Kidney epithelial cell (primary cell): Measurements from ENCODE around the gene KEAP1. TPM values are rescaled to one million over a fixed set of nuclear protein-coding genes. Genes with fewer than 3 reads are reported as not detected.

Experiments used
- DNase-seq: peaks from one replicate; pipeline ENCODE4 v3.0.0-alpha.2; 2010; ENCODE audit warnings: low read depth
- H3K27me3 ChIP-seq: 2 replicates; pipeline ENCODE4 v1.6.0; 2011; ENCODE audit warnings: low read length; ENCODE audit not compliant: control insufficient read depth, insufficient read depth
- H3K36me3 ChIP-seq: 2 replicates; pipeline ENCODE4 v1.5.1; 2011; ENCODE audit warnings: low read length; ENCODE audit not compliant: control insufficient read depth, insufficient read depth
- H3K4me3 ChIP-seq: 2 replicates; pipeline ENCODE4 v1.5.1; 2011; ENCODE audit warnings: low read depth, mild to moderate bottlenecking, control low read depth, low read length
- total RNA-seq: library from RNA; depleted of rRNA; stranded (reverse); fragments of >200 nt; gene quantifications from 2 replicates; pipeline ENCODE4 v1.2.3, GENCODE V29; 2015
- TF ChIP-seq, protein P1 (sequence below): IDR thresholded peaks from 2 replicates; pipeline ENCODE4 v1.5.1; 2011; ENCODE audit warnings: mild to moderate bottlenecking, moderate library complexity, low read length, control low read depth, inconsistent platforms; ENCODE audit not compliant: insufficient read depth, poor library complexity, severe bottlenecking

Gene KEAP1
- total RNA-seq, 1 donor from 2014 or later: 49.2 TPM

DNA sequence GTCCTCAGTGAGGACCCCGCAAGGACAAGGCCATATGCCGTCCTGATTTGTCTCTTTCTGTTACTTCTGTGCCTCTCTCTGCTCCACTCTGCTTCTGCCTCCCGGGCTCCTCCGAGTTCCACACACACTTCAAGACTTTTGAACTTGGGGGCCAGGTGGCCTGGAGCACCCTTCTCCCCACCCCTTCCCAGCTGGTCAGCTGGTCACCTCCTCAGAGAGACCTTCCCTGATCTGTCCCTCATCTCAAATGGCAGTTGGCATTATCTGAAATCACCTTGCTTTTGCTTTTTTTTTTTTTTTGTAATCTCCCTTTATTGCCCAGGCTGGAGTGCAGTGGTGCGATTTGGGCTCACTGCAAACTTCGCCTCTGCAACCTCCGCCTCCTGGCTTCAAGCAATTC, 16.3 kb upstream of the KEAP1 start:
- no peak for DNase-seq
- TF ChIP-seq, protein P1, sequence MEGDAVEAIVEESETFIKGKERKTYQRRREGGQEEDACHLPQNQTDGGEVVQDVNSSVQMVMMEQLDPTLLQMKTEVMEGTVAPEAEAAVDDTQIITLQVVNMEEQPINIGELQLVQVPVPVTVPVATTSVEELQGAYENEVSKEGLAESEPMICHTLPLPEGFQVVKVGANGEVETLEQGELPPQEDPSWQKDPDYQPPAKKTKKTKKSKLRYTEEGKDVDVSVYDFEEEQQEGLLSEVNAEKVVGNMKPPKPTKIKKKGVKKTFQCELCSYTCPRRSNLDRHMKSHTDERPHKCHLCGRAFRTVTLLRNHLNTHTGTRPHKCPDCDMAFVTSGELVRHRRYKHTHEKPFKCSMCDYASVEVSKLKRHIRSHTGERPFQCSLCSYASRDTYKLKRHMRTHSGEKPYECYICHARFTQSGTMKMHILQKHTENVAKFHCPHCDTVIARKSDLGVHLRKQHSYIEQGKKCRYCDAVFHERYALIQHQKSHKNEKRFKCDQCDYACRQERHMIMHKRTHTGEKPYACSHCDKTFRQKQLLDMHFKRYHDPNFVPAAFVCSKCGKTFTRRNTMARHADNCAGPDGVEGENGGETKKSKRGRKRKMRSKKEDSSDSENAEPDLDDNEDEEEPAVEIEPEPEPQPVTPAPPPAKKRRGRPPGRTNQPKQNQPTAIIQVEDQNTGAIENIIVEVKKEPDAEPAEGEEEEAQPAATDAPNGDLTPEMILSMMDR: no peak
- Histone ChIP-seq H3K27me3 (peaks cover 61% of the 10 kb centered on the region), H3K36me3 (no peaks in the 10 kb centered on the region), H3K4me3 (no peak overlapping the region)

DNA sequence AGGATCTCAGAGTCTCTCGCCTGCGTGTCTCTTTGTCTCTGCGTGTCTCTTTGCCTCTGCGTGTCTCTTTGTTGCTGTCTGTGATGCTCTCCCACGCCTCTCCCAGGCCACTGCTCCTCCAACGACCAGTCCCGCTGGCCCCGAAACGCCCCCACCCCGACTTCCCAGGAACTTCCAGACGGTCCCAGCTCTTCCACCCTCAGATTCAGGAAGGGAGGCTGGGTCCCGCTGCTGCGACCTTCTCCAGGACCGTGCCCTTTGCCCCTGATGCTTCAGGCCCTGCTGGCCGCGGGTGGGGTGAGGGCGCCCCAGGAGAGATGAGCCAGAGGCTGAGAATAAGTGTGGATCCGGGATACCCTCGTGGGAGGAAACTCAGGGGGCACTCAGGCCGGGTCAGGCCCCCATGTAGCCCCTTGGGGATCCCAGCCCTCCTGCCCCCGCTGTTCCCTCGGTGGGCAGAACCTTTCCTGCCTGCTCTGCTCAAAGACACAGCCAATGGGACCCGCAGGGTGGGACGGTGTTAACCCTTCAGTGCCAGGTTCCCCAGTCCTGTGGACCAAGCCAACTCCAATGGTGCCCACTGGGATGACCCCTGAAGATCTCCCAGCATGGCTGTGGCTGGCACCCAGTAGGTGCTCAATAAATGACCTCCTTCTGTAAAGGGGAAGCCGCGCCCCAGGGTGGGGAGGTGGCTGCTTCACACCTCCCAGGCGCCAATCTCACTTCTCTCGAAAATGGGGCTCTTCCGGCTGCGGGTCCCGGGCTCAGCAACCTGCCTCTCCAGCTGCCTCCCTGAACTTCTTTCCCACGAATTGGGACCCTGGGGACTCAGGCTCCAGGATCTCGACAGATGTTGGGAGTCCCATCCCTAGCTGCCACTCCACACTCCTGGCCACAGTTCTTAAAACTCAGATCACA, 15.5 kb upstream of the KEAP1 start:
- TF ChIP-seq, protein P1: no peak
- H3K4me3 ChIP-seq: no peak overlapping the region
- no peaks in the 10 kb centered on the region for H3K36me3 ChIP-seq

DNA sequence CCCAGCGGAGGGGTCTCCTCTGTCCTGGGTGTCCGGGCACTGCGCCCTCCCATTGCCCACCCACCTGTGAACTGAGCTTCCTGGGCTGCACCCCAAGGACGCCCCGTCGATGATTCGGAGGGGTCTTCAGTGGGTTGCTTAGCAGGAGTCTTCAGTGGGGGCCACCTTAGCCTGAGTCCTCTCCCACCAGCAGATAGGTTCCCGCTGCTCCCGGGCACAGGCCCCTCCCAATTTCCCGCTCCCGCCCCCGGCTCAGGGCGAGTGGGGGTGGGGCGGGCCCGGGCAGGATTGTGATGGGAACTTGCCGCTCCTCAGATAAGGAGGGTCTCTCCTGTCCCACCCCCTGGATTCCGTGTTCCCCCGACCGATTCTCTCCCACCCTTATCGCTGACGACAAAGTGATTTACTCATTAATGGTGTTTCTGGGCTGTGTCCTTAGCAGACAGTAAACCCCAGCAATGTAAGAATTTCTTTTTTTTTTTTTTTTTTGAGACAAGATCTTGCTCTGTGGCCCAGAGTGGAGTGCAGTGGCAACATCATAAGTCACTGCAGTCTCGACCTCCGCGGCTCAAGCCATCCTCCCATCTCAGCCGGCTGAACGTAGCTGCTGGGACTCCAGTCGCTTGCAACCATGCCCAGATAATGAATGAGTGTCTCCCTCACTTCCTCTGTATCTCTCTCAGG, 14.7 kb upstream of the KEAP1 start:
- H3K36me3 ChIP-seq: no peaks in the 10 kb centered on the region
- no peak for DNase-seq
- H3K4me3 ChIP-seq: peak overlapping the region; percentile 23
- TF ChIP-seq, protein P1: no peak
- peaks cover 74% of the 10 kb centered on the region for H3K27me3 ChIP-seq

More for the DNA sequence above, 15.5 kb upstream of the KEAP1 start:
- no peak for DNase-seq
- peaks cover 68% of the 10 kb centered on the region for H3K27me3 ChIP-seq

DNA sequence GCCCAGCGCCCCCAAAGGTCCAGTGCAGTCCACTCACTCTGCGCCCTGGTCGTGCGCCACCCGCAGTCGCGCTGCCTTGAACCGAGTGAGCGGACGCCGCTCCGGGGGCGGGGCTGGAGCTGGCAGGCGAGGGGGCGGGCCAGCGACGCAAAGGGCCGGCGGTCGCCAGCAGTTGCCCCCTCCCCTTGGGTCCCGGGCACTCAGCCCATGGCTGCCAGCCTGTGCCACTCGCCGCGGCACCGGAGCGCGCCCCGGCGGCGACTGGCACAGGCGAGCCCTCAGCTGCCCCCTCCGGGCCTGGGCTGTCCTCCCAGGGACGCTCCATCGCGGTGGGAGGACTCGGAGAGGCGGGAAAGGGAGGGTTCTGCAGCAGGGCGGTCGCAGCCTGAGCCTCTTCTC, 14.2 kb upstream of the KEAP1 start, which contains the start of gene S1PR5:
TSS of gene S1PR5 (minus strand) at position 87 of the 399 bp plus-strand sequence. CDS start 2,436 bp downstream, outside the sequence.
- H3K36me3 ChIP-seq: no peaks in the 10 kb centered on the region
- no peak for DNase-seq
- peaks cover 75% of the 10 kb centered on the region for H3K27me3 ChIP-seq
- H3K4me3 ChIP-seq: peak within 1 kb of the TSS; percentile 23
- TF ChIP-seq, protein P1: no peak

DNA sequence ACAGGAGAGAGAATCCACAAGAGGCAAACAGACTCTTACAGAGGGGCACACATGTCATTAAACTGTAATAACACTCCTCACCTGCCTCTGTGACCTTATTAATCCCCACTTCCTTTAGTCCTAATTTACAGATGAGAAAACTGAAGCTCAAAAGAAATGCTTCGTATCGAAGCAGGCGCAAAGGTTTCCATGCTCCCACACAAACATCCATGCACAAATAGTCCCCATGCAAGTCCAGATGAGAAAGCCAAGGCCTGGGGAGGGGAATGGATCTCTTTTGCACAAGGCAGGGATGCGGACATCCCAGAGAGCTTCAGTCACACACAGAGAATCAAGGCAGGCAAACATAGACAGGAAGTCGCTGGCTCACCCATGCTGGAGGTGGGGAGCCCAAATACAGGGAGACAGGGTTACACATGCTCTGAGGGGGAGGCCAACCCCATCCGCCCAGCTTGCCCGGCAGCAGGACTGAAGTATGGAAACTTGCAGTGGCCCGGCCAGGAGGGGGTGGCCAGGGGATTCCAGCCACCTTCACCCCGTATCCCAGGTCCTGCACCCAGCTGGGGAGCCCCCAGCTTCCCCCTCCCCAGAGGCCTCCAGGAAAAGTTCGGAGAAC, 13.6 kb upstream of the KEAP1 start:
- peaks cover 72% of the 10 kb centered on the region for H3K27me3 ChIP-seq
- H3K36me3 ChIP-seq: no peaks in the 10 kb centered on the region
- no peak overlapping the region for H3K4me3 ChIP-seq
- TF ChIP-seq, protein P1: no peak
- no peak for DNase-seq
